ENCODE measurements around the gene NAMPT.
A peak's percentile ranks its signal among the peaks of the same experiment; 100 is the strongest.
"Not testable (repeated sequence)": the region's sequence is repeated elsewhere in the genome, so short reads cannot be mapped to it uniquely, and the experiment has no call there.

Gene NAMPT

DNA sequence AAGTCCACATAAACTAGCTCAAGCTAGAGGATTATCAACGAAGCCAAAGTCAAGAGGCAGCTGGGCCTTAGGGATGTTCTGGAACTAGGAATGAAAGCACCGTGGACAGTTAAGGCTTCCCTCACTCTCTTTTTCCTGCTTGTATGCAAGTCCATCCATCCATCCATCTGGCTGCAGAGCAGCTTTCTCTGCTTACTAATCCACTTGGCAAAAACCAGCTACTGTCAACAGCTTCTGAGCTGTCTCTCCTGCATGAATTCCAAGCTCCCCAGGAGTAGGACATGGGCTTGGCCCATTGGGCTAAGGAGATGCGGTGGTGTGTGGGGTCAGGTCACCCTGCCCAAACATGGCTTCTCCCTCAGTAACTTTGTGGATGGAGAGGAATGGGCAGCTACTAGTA is 66.2 kb downstream of the NAMPT start:
- TF ChIP-seq, protein P1, sequence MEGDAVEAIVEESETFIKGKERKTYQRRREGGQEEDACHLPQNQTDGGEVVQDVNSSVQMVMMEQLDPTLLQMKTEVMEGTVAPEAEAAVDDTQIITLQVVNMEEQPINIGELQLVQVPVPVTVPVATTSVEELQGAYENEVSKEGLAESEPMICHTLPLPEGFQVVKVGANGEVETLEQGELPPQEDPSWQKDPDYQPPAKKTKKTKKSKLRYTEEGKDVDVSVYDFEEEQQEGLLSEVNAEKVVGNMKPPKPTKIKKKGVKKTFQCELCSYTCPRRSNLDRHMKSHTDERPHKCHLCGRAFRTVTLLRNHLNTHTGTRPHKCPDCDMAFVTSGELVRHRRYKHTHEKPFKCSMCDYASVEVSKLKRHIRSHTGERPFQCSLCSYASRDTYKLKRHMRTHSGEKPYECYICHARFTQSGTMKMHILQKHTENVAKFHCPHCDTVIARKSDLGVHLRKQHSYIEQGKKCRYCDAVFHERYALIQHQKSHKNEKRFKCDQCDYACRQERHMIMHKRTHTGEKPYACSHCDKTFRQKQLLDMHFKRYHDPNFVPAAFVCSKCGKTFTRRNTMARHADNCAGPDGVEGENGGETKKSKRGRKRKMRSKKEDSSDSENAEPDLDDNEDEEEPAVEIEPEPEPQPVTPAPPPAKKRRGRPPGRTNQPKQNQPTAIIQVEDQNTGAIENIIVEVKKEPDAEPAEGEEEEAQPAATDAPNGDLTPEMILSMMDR (IDR thresholded peaks at IDR 0.05; ENCODE audit: low read depth, low read length), result no peak
- no peak overlapping the region for H3K4me3 ChIP-seq (ENCODE audit: low read depth, low read length)

DNA sequence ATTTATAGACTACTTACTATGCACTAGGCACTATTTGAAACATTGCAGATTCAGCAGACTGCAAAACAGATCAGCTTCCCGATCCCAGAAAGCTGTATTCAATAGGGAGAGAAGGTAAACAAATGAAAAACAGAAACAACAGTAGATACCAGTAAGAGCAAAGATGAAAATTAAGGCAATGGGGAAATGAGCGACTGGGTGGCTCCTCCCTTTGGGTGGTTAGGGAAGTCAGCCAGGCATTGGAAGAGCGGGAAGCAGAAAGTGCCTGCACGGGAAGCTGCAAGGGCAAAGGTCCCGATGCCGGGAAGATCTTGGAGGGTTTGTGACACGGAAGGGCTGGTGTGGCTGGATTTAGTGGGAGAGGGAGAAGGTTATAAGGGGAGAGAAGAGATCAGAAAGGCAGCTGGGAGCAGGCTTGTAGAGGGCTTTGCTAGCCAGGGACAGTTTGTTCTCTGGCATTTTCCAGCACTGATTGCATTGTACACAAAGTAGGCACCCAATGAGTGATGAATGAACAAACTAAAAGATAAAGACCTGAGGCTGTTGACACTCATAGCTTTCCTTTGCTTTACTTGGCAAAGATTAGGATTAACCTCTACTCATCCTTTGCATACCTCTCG is 67.8 kb downstream of the NAMPT start:
- TF ChIP-seq, protein P1 (IDR thresholded peaks at IDR 0.05; ENCODE audit: low read depth, low read length), result no peak
- H3K4me3 ChIP-seq (ENCODE audit: low read depth, low read length), result peak overlapping the region; percentile 45

DNA sequence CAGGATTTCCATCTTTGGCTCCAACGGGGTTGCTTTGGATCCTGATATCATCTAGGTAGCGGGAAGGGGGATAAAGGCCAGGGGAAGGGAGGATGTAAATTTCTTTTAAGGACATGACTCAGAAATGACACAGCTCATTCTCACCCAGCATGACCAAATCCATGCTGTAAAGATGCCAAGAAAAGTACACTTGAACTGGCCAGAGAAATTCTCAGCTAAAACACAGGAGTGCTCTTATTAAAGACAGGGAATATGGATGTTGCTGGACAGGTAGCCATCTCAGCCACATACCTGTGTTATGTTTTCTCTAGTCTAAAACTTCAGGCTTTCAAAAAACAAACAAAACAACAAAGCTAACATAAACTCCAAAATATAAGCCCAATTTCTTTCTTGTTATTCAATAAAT is 68.3 kb downstream of the NAMPT start:
- TF ChIP-seq, protein P1 (IDR thresholded peaks at IDR 0.05; ENCODE audit: low read depth, low read length), result no peak
- peak overlapping the region; percentile 45 for H3K4me3 ChIP-seq (ENCODE audit: low read depth, low read length)

DNA sequence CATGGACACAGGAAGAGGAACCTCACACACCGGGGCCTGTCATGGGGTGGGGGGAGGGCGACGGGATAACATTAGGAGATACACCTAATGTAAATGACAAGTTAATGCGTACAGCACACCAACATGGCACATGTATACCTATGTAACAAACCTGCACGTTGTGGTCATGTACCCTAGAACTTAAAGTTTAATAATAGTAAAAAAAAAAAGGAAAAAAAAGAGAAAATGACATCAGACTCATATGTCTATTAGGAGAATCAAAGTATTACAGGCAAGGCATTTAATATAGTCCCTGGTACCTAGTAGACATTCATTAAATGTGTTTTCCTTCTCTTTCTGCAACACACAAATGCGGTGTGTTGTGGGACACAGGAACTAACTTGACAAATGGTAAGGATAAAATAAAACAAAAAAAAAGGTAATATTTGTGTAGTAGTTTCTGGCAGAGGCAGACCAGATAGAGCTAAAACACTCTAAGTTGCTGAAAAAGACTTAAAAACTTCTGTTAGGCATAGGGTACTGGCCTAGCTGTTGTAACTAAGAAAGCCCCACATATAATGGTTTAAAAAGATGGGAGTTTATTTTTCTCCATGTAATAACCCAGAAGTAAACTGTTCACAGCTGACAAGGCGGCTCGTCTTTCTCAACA is 68.8 kb downstream of the NAMPT start:
- TF ChIP-seq, protein P1 (IDR thresholded peaks at IDR 0.05; ENCODE audit: low read depth, low read length), result no peak
- no peak overlapping the region for H3K4me3 ChIP-seq (ENCODE audit: low read depth, low read length)

DNA sequence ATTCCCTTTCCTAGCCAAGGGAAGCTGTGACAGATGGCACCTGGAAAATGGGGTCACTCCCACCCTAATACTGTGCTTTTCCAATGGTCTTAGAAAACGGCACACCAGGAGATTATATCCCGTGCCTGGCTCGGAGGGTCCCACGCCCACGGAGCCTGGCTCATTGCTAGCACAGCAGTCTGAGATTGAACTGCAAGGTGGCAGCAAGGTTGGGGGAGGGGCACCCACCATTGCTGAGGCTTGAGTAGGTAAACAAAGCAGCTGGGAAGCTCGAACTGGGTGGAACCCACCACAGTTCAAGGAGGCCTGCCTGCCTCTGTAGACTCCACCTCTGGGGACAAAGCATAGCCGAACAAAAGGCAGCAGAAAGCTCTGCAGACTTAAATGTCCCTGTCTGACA is 75.8 kb downstream of the NAMPT start:
- not testable (repeated sequence) for H3K4me3 ChIP-seq (ENCODE audit: low read depth, low read length)

DNA sequence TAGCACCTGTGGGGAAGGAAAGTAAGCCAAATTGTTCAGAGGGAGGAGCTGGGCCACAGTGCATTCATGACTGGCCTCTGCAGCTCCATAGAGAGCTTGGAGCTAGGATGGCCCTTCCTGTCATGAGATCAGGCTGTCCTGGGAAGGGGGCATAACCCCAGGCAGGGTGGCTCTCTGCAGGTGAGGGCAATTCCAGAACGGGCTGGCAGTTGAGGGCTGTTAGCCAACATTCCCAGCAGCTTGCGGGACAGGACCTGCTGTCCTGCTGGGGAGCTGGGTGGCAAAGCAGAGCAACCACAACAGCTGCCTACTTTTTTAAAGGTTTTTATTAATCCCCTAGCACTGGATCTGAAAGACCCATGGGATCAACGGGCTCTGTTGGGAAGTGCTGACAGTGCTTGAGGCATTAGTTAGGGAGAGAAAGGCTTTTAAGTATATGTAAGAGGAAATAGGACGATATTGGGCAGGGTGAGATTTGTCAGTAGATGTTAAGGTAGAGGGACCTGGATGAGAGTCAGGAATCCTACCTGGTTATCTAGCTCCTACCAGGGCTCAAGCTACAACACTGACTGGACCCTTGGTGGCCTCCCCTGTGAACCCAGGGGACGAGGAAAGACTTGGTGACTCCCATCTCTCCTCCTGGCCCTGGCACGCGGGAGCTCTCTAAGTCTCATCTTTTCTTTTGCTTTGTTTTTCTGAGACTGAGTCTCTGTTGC is 77.8 kb downstream of the NAMPT start:
- no peak overlapping the region for H3K4me3 ChIP-seq (ENCODE audit: low read depth, low read length)
- TF ChIP-seq, protein P1 (IDR thresholded peaks at IDR 0.05; ENCODE audit: low read depth, low read length), result no peak

DNA sequence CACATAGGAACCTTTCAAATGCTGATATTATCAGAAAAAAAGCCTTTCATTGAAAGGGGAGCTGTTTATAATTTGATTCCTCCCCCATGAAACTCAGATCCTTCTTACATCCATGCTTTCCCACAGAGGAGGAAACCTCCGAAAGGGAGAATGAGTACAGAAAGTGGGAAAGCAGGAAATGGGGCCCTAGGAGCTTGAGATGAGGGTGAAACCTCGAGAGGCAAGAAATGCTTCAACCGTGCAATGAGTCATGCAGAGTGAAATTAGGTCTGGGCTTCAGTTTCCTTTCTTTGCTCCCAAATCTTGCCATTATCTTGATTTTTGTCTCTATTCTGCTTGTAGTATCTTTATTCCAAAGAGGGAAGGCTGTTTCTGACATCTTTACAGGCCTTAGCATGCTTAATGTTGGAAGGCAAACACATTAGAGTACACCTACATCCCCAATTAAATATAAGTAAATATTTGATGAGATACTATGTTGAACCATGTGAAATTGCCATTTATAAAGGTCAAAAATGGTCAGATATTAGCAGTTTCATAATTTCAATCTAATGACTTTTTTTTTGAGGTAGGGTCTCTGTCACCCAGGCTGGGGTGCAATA is 79.1 kb downstream of the NAMPT start:
- TF ChIP-seq, protein P1 (IDR thresholded peaks at IDR 0.05; ENCODE audit: low read depth, low read length), result no peak

More for the DNA sequence above, 79.1 kb downstream of the NAMPT start:
- H3K4me3 ChIP-seq (ENCODE audit: low read depth, low read length), result no peak overlapping the region

Data from WI38 (cell line).